GM06990 (cell line): Measurements from ENCODE around the gene FBXL2.

Experiments used
- DNase-seq: peaks from one replicate; pipeline ENCODE4 v3.0.0-alpha.2; 2011; ENCODE audit not compliant: insufficient read length; ENCODE audit errors: extremely low read depth
- H3K27me3 ChIP-seq: replicated peaks from 2 replicates; pipeline ENCODE4 v1.6.0; 2011; ENCODE audit warnings: low read length; ENCODE audit not compliant: control insufficient read depth, insufficient read depth
- H3K36me3 ChIP-seq: 2 replicates; pipeline ENCODE4 v1.5.1; 2011; ENCODE audit warnings: low read length; ENCODE audit not compliant: control insufficient read depth, insufficient read depth
- H3K4me3 ChIP-seq: replicated peaks from 2 replicates; pipeline ENCODE4 v1.5.1; 2011; ENCODE audit warnings: low read depth, mild to moderate bottlenecking, control low read depth, low read length
- TF ChIP-seq, protein P1 (sequence below): IDR thresholded peaks from 2 replicates; pipeline ENCODE4 v1.5.1; 2011; ENCODE audit warnings: low read length, control low read depth, mild to moderate bottlenecking, inconsistent platforms; ENCODE audit not compliant: insufficient read depth, poor library complexity, severe bottlenecking

The FBXL2 gene

DNA sequence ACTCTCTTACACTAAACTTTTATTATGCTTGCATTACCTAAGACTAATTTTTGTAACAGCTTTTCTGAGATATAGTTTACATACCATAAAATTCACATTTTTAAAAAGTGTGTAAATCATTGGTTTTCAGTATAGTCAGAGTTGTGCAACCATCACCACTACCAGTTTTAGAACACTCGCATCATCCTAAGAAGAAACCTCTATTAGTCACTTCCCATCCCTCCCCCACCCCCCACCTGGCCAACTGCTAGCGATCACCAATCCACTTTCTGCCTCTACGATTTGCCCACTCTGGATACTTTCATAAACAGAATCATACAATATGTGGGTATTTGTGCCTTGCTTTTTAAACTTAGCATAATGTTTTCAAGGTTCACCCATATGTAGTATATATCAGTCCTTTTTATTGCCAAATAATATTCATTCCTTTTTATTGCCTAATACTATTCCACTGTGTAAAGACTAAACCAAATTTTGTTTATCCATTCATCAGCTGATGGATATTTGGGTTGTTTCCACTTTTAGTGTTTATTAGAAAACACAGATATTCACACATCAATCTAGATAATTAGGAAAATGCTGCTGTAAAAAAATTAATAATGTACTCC lies 139.9 kb downstream of the FBXL2 start:
- DNase-seq: no peak
- H3K36me3 ChIP-seq: peaks cover 11% of the 10 kb centered on the region
- TF ChIP-seq, protein P1, sequence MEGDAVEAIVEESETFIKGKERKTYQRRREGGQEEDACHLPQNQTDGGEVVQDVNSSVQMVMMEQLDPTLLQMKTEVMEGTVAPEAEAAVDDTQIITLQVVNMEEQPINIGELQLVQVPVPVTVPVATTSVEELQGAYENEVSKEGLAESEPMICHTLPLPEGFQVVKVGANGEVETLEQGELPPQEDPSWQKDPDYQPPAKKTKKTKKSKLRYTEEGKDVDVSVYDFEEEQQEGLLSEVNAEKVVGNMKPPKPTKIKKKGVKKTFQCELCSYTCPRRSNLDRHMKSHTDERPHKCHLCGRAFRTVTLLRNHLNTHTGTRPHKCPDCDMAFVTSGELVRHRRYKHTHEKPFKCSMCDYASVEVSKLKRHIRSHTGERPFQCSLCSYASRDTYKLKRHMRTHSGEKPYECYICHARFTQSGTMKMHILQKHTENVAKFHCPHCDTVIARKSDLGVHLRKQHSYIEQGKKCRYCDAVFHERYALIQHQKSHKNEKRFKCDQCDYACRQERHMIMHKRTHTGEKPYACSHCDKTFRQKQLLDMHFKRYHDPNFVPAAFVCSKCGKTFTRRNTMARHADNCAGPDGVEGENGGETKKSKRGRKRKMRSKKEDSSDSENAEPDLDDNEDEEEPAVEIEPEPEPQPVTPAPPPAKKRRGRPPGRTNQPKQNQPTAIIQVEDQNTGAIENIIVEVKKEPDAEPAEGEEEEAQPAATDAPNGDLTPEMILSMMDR: no peak
- no peaks in the 10 kb centered on the region for H3K27me3 ChIP-seq
- no peak overlapping the region for H3K4me3 ChIP-seq

- TF ChIP-seq, protein P1: no peak
- DNase-seq: no peak
- H3K36me3 ChIP-seq: peaks cover 8% of the 10 kb centered on the region
These were observed 142.7 kb downstream of the FBXL2 start for GRCh38 chr3:33419948-33420347.

DNA sequence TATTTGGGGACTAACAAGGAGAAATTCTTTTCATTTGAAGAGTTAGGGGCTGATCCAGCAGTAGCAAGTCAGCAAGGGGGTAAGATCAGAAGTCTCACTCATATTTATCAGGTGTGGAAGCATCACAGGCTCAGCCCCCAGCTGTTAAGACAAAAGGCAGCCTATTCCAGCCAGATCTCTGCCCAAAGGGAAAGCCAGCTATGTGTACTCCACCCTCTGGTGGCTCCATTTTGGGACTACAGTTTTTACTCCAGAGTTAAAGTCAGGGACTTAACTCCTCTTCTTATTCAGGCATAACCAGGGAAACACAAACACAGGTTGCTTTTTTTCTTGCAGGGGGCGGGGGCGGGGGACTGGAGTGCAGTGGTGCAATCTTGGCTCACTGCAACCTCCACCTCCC lies 143.7 kb downstream of the FBXL2 start:
- H3K27me3 ChIP-seq: no peaks in the 10 kb centered on the region
- no peak overlapping the region for H3K4me3 ChIP-seq
- DNase-seq: no peak
- TF ChIP-seq, protein P1: no peak
- peaks cover 8% of the 10 kb centered on the region for H3K36me3 ChIP-seq

More at GRCh38 chr3:33419948-33420347, 142.7 kb downstream of the FBXL2 start:
- Histone ChIP-seq H3K4me3 (no peak overlapping the region), H3K27me3 (no peaks in the 10 kb centered on the region)

DNA sequence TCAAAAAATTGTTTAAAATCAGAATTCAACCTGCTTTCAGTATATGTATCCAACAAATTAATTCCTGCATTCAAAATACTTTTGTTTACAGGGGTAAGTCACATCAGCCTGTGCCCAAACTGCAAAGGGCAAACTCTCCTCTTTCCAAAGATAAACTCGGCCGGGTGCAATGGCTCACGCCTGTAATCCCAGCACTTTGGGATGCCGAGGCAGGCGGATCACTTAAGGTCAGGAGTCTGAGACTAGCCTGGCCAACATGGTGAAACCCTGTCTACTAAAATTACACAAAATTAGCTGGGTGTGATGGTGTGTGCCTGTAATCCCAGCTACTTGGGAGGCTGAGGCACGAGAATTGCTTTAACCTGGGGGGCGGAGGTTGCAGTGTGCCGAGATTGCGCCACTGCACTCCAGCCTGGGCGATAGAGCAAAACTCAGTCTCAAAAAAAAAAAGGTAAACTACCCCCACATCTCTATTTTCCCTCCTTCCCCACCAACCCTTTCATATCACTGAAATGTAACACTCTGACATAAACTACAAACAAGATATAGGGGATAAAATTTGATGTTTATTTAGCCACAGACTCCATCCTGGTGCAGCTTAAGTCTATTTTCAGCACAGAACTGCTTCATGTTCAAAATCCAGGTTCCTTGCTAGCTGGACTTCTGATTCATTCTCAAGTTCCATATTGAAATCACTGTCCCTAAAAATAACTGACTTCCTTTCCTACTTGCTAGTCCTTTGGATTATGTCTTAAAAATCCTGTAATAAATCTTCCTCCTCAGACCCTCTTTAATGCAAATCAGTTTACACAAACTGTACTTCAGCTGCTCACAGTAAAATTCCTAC lies 147.6 kb downstream of the FBXL2 start:
- no peak overlapping the region for H3K4me3 ChIP-seq
- TF ChIP-seq, protein P1: no peak

DNA sequence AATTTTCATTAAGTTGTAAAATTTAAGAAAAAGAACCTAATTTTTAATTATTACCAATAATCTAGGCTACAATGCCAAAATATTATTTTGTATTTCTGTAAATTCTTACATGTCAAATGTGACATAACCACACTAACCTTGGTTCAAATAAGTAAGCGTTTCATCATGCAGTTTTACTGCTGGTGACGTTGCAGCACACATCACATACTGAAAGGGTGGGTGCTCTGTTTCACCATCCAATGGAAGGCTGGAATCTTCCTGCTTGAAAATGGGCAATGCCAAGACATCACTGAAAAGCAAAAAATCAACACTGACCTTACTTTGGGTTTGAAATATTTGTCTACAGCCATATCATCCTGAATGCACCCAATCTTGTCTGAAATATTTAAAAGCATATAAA lies 148.2 kb downstream of the FBXL2 start:
- Histone ChIP-seq H3K4me3 (no peak overlapping the region), H3K36me3 (peaks cover 5% of the 10 kb centered on the region), H3K27me3 (no peaks in the 10 kb centered on the region)
- TF ChIP-seq, protein P1: no peak
- no peak for DNase-seq

More for the DNA sequence above, 147.6 kb downstream of the FBXL2 start:
- Histone ChIP-seq H3K27me3 (no peaks in the 10 kb centered on the region), H3K36me3 (peaks cover 5% of the 10 kb centered on the region)
- DNase-seq: no peak
